ENCODE results near the gene PDLIM4. TPM values are rescaled to one million over a fixed set of nuclear protein-coding genes. Genes with fewer than 3 reads are reported as not detected.

PDLIM4 gene, protein sequence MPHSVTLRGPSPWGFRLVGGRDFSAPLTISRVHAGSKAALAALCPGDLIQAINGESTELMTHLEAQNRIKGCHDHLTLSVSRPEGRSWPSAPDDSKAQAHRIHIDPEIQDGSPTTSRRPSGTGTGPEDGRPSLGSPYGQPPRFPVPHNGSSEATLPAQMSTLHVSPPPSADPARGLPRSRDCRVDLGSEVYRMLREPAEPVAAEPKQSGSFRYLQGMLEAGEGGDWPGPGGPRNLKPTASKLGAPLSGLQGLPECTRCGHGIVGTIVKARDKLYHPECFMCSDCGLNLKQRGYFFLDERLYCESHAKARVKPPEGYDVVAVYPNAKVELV
- total RNA-seq: 146 and 164 TPM in 2 replicates

DNA sequence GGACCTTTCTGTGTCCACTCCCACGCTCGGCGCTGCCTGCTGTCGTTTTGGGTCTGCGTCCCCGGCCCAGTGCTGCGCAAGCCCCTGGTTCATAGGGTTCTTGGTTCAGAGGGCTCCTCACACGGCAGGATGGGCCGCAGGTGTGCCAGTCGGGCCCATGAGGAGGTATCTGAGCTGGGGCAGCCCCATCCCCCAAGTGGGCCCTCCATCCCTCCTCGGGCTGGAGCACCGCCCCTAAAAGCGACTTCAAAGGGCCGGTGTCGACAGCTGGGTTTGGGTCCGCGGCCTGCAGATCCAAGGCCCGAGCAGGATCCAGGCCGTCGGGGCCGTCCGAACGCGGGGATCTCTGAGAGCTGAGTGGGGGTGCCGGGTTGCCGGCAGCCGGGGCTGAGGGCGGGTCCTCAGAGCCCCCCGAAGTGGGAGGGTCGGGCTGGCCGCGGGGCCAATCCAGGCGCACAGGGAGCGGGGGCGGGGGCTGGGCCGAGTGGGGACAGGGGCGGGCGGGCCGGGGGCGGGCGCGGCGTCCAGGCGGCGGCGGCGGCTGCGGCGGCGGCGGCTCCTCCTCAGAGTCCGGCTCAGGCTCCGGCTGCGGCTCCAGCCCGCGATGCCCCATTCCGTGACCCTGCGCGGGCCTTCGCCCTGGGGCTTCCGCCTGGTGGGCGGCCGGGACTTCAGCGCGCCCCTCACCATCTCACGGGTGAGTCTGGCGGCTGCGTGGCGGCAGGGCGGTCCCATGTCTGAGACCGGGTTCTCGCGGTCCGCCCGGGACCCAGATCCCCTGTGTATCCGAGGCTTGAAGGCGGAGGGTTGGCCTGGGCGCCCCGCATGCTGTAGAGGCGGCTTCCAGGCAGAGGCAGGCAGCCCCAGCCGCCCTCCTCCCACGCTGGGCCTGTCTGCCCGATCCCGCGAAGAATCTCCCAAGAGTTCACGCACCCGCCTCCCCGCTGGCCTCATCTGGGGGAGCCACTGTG, at the start of gene PDLIM4:
PDLIM4 (plus strand) TSS at position 566 of the 971 bp plus-strand sequence; CDS start at position 605, 39 bp downstream.
- H3K36me3 ChIP-seq (ENCODE audit: control insufficient read depth, insufficient read depth, low read length): peaks cover 4% of the 10 kb centered on the region
- H3K4me3 ChIP-seq (ENCODE audit: low read depth, low read length): peak within 1 kb of the TSS; percentile 86
- no peak for DNase-seq (ENCODE audit: low read depth)
- no peaks in the 10 kb centered on the region for H3K27me3 ChIP-seq (ENCODE audit: control insufficient read depth, insufficient read depth, low read length)
- TF ChIP-seq, protein P1, sequence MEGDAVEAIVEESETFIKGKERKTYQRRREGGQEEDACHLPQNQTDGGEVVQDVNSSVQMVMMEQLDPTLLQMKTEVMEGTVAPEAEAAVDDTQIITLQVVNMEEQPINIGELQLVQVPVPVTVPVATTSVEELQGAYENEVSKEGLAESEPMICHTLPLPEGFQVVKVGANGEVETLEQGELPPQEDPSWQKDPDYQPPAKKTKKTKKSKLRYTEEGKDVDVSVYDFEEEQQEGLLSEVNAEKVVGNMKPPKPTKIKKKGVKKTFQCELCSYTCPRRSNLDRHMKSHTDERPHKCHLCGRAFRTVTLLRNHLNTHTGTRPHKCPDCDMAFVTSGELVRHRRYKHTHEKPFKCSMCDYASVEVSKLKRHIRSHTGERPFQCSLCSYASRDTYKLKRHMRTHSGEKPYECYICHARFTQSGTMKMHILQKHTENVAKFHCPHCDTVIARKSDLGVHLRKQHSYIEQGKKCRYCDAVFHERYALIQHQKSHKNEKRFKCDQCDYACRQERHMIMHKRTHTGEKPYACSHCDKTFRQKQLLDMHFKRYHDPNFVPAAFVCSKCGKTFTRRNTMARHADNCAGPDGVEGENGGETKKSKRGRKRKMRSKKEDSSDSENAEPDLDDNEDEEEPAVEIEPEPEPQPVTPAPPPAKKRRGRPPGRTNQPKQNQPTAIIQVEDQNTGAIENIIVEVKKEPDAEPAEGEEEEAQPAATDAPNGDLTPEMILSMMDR (IDR thresholded peaks at IDR 0.05; ENCODE audit: insufficient read depth, low read length, poor library complexity, severe bottlenecking): no peak

DNA sequence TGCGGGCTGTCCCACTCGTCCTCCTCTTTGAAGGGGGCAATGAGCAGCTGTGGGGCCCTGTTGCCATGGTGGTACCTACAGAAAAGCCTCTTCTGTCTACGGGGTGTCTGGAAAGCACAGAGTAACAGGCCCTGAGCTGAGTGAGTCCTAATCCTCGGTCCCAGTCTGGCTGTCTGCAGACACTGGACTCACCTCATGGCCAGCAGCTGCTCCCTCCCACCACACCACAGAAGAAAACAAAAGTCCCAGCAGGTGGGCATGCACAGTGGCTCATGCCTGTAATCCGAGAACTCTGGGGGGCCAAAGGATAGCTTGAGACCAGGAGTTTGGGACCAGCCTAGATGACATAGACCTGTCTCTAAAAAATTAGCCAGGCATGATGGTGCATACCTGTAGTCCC, 49.7 kb upstream of the PDLIM4 start:
- H3K4me3 ChIP-seq (ENCODE audit: low read depth, low read length): no peak overlapping the region
- H3K27me3 ChIP-seq (ENCODE audit: control insufficient read depth, insufficient read depth, low read length): no peaks in the 10 kb centered on the region
- H3K36me3 ChIP-seq (ENCODE audit: control insufficient read depth, insufficient read depth, low read length): no peaks in the 10 kb centered on the region
- TF ChIP-seq, protein P1 (IDR thresholded peaks at IDR 0.05; ENCODE audit: insufficient read depth, low read length, poor library complexity, severe bottlenecking): no peak
- no peak for DNase-seq (ENCODE audit: low read depth)

DNA sequence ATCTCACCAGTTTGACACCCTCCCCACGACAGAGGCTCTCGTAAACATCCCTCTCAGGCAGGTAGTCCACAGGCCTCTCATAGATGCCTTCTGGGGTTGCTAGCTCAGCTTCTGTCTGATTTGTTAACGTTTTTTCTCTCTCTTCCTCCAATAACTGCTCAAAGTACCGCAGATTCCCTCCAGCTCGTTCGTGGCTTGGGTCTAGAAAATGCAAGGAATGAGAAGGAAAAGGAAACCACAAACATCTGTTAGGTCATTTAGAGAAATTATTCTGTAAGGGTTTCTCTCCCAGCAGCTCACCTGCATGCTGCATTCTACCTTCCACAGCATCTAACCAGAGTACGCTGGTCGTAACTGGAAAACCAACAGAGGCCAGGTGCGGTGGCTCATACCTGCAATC, 48.4 kb upstream of the PDLIM4 start:
- Histone ChIP-seq H3K4me3 (ENCODE audit: low read depth, low read length) (no peak overlapping the region), H3K27me3 (ENCODE audit: control insufficient read depth, insufficient read depth, low read length) (no peaks in the 10 kb centered on the region), H3K36me3 (ENCODE audit: control insufficient read depth, insufficient read depth, low read length) (no peaks in the 10 kb centered on the region)
- TF ChIP-seq, protein P1 (IDR thresholded peaks at IDR 0.05; ENCODE audit: insufficient read depth, low read length, poor library complexity, severe bottlenecking): no peak
- no peak for DNase-seq (ENCODE audit: low read depth)

DNA sequence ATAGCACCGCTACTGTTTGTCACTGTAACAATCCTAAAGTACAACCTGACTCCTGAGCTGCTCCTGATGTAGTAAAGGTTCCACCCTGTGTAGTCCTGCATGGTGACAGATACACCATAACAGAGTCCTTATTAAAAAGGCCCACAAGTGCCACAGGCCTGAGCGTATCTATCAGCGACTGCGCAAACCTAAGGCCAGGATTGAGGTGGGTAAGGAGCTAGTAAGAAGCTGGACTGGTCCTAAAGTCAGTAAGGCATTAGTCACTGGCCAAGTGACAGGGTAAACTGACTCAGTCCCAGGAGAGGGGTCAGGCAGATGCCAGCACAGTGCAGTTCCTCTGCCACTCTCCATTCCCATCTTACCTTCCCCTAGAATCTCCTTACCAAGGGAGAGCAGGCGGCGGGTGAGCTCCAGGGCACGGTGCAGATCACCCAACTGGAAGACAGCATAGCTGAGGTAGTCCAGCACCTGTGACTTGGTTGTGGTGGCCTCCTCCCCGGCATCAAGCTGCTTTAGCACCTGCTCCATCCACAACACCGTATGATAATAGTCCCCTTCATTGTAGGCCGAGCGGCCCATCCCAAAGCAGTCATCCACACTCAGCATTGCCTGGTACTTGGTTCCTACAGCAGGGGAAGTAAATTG, 47.5 kb upstream of the PDLIM4 start:
- Histone ChIP-seq H3K27me3 (ENCODE audit: control insufficient read depth, insufficient read depth, low read length) (no peaks in the 10 kb centered on the region), H3K36me3 (ENCODE audit: control insufficient read depth, insufficient read depth, low read length) (no peaks in the 10 kb centered on the region), H3K4me3 (ENCODE audit: low read depth, low read length) (no peak overlapping the region)
- TF ChIP-seq, protein P1 (IDR thresholded peaks at IDR 0.05; ENCODE audit: insufficient read depth, low read length, poor library complexity, severe bottlenecking): no peak
- no peak for DNase-seq (ENCODE audit: low read depth)

DNA sequence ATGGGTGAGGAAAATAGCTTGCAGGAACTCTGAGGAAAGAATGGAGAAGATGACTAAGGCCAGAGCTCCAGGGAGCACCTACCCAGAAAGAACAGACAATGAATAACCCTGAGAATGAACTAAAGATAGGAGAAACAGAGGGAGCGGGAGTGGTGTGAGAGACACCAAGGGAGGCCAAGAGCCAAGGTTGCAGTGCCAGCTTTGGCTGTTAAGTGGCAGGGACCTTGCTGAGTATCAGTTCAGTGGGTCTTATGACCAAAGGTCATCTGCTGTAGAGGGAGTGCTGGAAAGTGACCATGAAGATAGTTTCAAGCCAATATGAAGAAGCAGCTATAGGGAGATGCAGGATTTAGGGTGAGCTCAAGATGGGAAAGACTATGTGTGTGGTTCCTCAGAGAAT, 46.6 kb upstream of the PDLIM4 start:
- Histone ChIP-seq H3K4me3 (ENCODE audit: low read depth, low read length) (no peak overlapping the region), H3K36me3 (ENCODE audit: control insufficient read depth, insufficient read depth, low read length) (no peaks in the 10 kb centered on the region), H3K27me3 (ENCODE audit: control insufficient read depth, insufficient read depth, low read length) (no peaks in the 10 kb centered on the region)
- DNase-seq (ENCODE audit: low read depth): no peak
- TF ChIP-seq, protein P1 (IDR thresholded peaks at IDR 0.05; ENCODE audit: insufficient read depth, low read length, poor library complexity, severe bottlenecking): no peak
